Measurements from ENCODE around the gene RHO.

Gene RHO

GRCh38 chr3:129560911-129561594, 32.6 kb downstream of the RHO start:
- no peak for DNase-seq (ENCODE audit: low spot score)

- DNase-seq (ENCODE audit: low spot score), result no peak
These were observed 33.3 kb downstream of the RHO start for GRCh38 chr3:129561619-129562248.

- DNase-seq (ENCODE audit: low spot score), result no peak
These were observed 34.4 kb downstream of the RHO start for GRCh38 chr3:129562803-129563202.

- no peak for DNase-seq (ENCODE audit: low spot score)
These were observed 34.9 kb downstream of the RHO start for GRCh38 chr3:129563332-129563731.

- DNase-seq (ENCODE audit: low spot score), result no peak
These were observed 35.6 kb downstream of the RHO start for GRCh38 chr3:129563850-129564535.

GRCh38 chr3:129564981-129565644, 36.7 kb downstream of the RHO start:
- DNase-seq (ENCODE audit: low spot score), result no peak

GRCh38 chr3:129565902-129566301, 37.5 kb downstream of the RHO start:
- DNase-seq (ENCODE audit: low spot score), result no peak

- DNase-seq (ENCODE audit: low spot score), result no peak
These were observed 38.8 kb downstream of the RHO start for GRCh38 chr3:129567176-129567705.

GRCh38 chr3:129567939-129568338, 39.5 kb downstream of the RHO start:
- DNase-seq (ENCODE audit: low spot score), result no peak

GRCh38 chr3:129569856-129570255, 41.4 kb downstream of the RHO start:
- DNase-seq (ENCODE audit: low spot score), result no peak

GRCh38 chr3:129571605-129572547, 43.4 kb downstream of the RHO start:
- DNase-seq (ENCODE audit: low spot score), result no peak

- no peak for DNase-seq (ENCODE audit: low spot score)
These were observed 44.2 kb downstream of the RHO start for GRCh38 chr3:129572603-129573002.

- no peak for DNase-seq (ENCODE audit: low spot score)
These were observed 45.1 kb downstream of the RHO start for GRCh38 chr3:129573493-129573892.

- no peak for DNase-seq (ENCODE audit: low spot score)
These were observed 45.8 kb downstream of the RHO start for GRCh38 chr3:129574206-129574605.

- no peak for DNase-seq (ENCODE audit: low spot score)
These were observed 47.0 kb downstream of the RHO start for GRCh38 chr3:129575233-129575996.

GRCh38 chr3:129575997-129576384, 47.6 kb downstream of the RHO start:
- no peak for DNase-seq (ENCODE audit: low spot score)

- DNase-seq (ENCODE audit: low spot score), result peak; percentile 71
These were observed 48.3 kb downstream of the RHO start for GRCh38 chr3:129576514-129577352.

GRCh38 chr3:129577366-129577765, 48.9 kb downstream of the RHO start:
- DNase-seq (ENCODE audit: low spot score), result no peak

GRCh38 chr3:129577925-129578786, 49.7 kb downstream of the RHO start:
- no peak for DNase-seq (ENCODE audit: low spot score)

All from CD4-positive, alpha-beta T cell treated with Interleukin-2 at 100 ng/mL for 4 hours (primary cell).